ENCODE measurements around the gene MRPS26.

DNA sequence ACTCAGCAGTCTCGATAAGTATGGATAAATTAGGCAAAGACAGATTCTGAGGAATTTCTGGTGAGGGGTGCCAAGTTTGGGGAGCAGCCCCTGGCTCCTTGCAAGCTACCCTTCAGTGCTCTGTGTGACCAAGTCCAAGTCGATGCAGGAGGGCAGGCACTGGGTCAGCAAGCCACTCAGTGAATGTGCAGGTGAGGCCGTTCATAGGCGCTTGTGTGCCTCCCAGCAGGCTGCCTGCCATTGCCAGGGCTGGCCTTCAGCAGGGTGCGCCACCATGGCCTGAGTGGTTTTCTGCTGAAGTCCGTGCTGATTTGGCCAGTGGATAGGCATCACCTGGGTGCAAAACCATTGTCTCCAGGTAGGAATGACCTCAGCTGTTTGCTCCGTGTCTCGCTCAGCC is 5.8 kb upstream of the MRPS26 start:
- no peak for TF ChIP-seq CTCF (IDR thresholded peaks at IDR 0.05; ENCODE audit: insufficient read depth, low read depth, low read length)
- no peak for TF ChIP-seq EZH2 (IDR thresholded peaks at IDR 0.05; ENCODE audit: insufficient read depth, low read length)
